IPS-18c (cell line): Measurements from ENCODE around the gene DKC1.
A peak's percentile ranks its signal among the peaks of the same experiment; 100 is the strongest.

ENCODE experiments used
- H3K4me3 ChIP-seq: 2 replicates; pipeline ENCODE4 v1.7.0; 2013; ENCODE audit warnings: low read depth, mild to moderate bottlenecking, low read length, moderate library complexity; ENCODE audit not compliant: insufficient read depth
- H3K9me3 ChIP-seq: one replicate; pipeline ENCODE4 v1.6.1; 2013; ENCODE audit warnings: mild to moderate bottlenecking, low read length, moderate library complexity; ENCODE audit not compliant: control insufficient read depth, insufficient read depth

DKC1 gene

GRCh38 chrX:154762537-154763296, at the start of gene DKC1:
Gene DKC1, plus strand, starts transcription at chrX:154762864. Its CDS starts 102 bp downstream, at chrX:154762966.
- peak within 1 kb of the TSS; percentile 46 for H3K4me3 ChIP-seq
- H3K9me3 ChIP-seq, result peaks cover 6% of the 10 kb centered on the region

DNA sequence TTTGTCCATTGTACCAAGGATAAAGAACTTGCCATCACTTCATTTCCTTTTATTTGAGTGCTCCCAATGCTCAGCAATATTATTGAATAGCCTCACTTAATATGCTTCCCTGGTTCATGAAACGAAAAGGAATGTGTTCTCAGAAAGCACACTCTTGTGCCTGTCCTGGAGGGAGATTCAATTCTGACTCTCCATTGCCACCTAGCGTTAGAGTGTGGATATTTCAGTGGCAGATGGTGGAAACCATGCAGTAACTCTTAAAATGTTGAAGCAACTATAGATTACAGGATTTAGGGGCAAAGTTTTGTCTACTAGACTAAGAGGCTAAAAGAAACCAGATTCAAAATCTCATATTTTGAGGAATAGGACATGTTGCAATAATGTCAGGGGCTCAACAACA, 47.7 kb upstream of the DKC1 start:
- H3K9me3 ChIP-seq, result peaks cover 18% of the 10 kb centered on the region
- H3K4me3 ChIP-seq, result no peak overlapping the region

- Histone ChIP-seq H3K4me3 (no peak overlapping the region), H3K9me3 (peaks cover 18% of the 10 kb centered on the region)
These were observed 46.8 kb upstream of the DKC1 start for GRCh38 chrX:154715825-154716224.

GRCh38 chrX:154717824-154718223, 44.8 kb upstream of the DKC1 start:
- no peak overlapping the region for H3K4me3 ChIP-seq
- peaks cover 14% of the 10 kb centered on the region for H3K9me3 ChIP-seq

DNA sequence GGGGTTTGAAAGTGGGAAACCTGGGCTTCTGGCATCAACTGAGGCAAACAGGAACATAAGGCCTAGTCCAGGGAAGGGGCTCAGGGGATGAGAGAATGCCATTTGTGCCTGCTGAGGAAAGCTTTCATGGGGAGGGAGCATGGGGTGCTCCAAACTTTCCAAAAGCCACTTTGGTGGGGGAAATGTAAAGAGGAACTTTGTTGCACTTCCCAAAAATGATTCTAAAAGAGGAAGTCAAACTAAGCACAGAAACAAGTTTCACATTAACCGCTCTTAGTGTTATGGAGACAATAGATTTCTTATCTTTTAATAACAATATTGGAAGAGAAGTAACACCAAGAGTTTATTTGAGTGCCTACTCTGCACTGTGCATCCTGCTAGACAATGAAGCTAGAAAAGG, 44.0 kb upstream of the DKC1 start:
- Histone ChIP-seq H3K9me3 (peaks cover 14% of the 10 kb centered on the region), H3K4me3 (no peak overlapping the region)

DNA sequence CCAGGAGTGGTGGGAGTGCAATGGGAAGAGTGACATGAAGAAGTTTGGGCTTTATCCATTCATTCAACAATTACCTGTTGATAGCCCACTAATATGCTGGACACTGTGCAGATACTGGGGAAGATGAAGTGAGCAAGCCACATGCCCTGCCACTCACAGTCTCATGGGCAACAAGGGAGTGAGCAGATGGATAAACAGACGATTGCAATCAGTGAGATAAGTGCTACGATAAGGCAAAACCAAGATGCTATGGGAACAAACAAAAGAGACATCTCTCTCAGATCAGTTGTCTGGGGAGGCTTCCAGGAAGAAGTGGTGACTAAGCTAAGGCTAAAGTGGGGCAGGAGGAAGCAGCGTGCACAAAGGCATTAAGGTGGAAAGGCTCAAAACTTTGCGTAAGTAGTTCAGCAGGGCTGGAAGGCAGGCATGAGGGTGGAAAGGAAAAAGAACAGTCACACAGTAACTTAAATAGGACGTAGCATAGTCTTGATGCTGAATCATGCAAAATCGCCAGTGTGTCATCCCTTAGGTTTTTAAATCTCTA, 43.5 kb upstream of the DKC1 start:
- H3K9me3 ChIP-seq, result peaks cover 10% of the 10 kb centered on the region
- H3K4me3 ChIP-seq, result no peak overlapping the region; the same call in 1 of the 2 replicates

DNA sequence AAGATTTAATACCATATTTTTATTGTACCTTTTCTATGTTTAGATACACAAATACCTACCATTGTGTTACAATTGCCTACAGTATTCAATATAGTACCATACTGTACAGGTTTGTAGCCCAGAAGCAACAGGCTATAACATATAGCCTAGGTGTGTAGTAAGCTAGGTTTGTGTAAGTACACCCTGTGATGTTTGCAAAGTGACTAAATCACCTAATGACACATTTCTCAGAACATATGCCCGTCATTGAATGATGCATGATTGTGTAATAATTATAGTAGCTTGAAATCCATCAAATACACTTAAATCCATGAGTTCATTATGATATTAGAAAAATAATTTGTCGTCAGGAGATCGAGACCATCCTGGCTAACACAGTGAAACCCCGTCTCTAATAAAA, 42.6 kb upstream of the DKC1 start:
- peaks cover 8% of the 10 kb centered on the region for H3K9me3 ChIP-seq
- H3K4me3 ChIP-seq, result no peak overlapping the region

- H3K9me3 ChIP-seq, result peaks cover 8% of the 10 kb centered on the region
- H3K4me3 ChIP-seq, result no peak overlapping the region
These were observed 41.5 kb upstream of the DKC1 start for GRCh38 chrX:154721155-154721554.

DNA sequence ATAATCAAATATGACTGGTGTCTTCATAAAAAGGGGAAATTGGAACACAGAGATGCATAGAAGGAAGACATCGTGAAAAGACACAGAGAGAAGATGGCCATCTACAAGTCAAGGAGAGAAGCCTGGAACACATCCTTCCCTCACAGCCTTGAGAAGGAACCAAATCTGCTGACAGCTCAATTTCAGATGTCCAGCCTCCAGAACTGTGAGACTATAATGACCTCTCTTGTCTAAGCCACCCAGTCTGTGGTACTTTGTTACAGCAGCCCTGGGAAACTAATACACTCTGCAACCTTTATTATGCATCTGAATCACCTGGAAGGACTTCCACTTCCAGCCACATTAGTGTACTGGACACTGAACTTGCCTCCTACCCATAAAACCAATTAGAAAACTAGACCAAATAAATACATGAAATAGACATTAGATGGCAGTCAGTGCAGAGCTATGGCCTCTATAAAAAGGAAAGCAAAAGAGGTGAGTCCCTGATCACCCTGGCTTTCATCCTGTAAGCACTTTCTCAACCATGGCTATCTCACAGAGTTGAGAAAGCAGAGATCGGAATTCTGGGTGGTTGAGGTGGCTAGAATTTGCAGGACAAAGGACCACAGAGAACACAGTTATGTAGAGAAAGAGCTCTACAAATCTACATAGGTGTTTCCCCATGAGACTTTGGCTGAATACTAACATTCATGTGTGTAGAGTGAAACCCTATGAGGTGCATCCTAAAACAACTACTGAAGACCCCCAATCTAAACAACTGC, 37.5 kb upstream of the DKC1 start:
- H3K4me3 ChIP-seq, result no peak overlapping the region
- H3K9me3 ChIP-seq, result peaks cover 2% of the 10 kb centered on the region

GRCh38 chrX:154727418-154727817, 35.2 kb upstream of the DKC1 start:
- Histone ChIP-seq H3K9me3 (no peaks in the 10 kb centered on the region), H3K4me3 (no peak overlapping the region)

DNA sequence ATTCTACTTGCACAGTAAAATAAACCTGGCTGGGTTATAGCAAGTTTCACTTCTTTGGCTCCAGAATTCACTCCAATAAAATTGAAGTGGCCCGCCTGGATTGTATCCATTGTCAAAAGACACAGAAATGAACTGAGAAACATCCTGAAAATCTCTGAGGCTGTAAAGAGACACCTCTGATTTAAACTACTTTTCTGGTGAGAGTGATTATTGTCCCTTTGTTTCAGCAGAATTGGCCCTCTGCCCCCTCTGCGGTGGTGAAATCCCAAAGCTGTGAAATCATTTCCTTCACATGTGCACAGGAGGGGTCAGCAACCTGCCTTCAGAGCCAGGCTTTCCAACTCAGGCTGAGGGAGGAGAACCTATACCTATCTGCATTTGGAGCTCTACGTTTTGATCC, 34.8 kb upstream of the DKC1 start:
- no peaks in the 10 kb centered on the region for H3K9me3 ChIP-seq

GRCh38 chrX:154728431-154729190, 34.1 kb upstream of the DKC1 start:
- H3K9me3 ChIP-seq, result no peaks in the 10 kb centered on the region
- H3K4me3 ChIP-seq, result no peak overlapping the region

More for the DNA sequence above, 34.8 kb upstream of the DKC1 start:
- no peak overlapping the region for H3K4me3 ChIP-seq

DNA sequence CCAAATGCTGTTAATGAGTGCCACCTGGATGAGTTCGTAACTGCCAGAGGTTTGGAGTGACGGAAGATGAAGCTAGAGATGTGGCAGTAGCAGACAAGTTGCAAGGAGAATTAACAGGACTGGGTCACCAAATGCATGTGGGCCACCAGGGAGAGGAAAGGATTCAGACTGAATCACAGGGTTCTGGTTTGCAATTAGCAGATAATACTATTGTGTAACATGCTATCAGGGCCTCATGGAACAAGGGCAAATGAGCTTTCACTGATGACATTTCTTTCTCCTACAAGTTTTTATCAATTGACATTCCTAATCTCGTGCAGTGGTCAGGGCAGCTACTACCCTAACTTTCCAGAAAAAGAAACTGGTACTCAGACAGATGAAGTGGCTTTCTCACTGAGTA, 33.2 kb upstream of the DKC1 start:
- H3K9me3 ChIP-seq, result no peaks in the 10 kb centered on the region
- no peak overlapping the region for H3K4me3 ChIP-seq

DNA sequence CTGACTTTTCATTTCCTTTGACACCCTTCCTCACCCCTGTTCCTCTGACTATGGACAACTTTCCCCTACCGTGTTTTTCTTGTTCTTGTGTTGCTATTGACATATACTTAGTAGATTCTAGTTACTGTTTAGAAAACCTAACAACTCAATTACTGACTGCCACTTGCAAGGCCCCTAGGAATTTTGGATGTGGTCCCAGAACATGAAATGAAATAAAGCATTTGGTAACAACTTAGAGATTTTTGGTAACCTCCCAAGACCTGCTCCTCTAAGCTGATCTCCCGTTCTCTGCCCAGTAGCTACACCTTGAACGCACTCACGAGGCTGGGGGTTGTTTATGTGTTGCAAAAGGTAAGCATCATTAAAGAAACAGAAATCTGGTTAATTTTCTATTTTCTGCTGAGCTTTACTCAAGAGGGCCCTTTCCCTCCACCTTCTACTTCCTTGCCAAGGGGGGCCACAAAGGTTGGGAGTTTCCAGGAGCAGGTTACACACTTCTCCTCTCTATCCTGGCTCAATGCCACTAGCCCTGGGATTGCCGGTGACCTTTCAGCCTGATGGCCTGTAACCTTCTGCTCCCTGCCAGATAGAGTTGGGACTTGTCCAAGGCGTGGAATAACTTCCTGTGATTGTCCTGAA, 32.3 kb upstream of the DKC1 start:
- Histone ChIP-seq H3K9me3 (no peaks in the 10 kb centered on the region), H3K4me3 (no peak overlapping the region; the same call in 1 of the 2 replicates)

- no peaks in the 10 kb centered on the region for H3K9me3 ChIP-seq
- no peak overlapping the region for H3K4me3 ChIP-seq
These were observed 31.5 kb upstream of the DKC1 start for GRCh38 chrX:154731184-154731583.

- H3K4me3 ChIP-seq, result no peak overlapping the region
- no peaks in the 10 kb centered on the region for H3K9me3 ChIP-seq
These were observed 30.8 kb upstream of the DKC1 start for GRCh38 chrX:154731881-154732280.

DNA sequence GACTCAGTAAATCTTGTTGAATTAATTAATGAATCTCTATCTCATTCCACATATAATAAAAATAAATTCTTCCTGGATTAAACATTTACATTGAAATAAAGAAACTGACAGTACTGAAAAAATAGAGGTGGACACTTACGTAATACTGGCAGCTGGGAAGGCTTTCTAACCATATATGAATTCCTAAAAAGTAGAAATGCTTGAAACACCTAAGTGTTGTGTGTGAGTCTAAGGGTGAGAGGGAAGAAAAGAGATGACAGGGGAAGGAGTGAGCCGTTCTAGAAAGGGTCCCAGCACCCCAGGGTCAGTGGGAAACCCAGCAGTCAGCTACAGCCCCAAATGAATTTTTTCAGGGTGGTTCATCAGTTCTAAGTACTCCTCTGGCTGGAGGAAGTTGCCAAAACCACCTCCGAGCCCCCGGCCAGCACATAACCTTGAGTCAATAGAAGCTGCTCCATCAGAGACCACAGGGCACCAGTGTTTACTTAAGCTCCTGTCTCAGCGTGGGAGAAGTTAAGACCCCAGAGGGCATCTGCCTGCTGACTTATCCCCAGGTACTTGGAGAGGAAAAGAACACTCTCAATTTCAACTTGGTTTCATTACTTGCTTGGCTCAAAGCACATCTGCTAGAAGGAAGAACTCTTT, 30.1 kb upstream of the DKC1 start:
- Histone ChIP-seq H3K4me3 (no peak overlapping the region), H3K9me3 (no peaks in the 10 kb centered on the region)
